ENCODE results near the gene FAM89A.

GRCh38 chr1:230977761-230978490 is 62.1 kb downstream of the FAM89A start:
- TF ChIP-seq CTCF (conservative IDR thresholded peaks at IDR 0.05 in 1 of 2, IDR thresholded peaks at IDR 0.05 in 1 of 2; ENCODE audit: low read depth in 1 of 2, low read length in 2 of 2) (no peak), EZH2 (IDR thresholded peaks at IDR 0.05; ENCODE audit: low read length, missing control alignments) (no peak)

All from fibroblast of lung (primary cell).